Measurements from ENCODE around the gene PRPF19.

GRCh38 chr11:60859616-60860250 lies 46.7 kb downstream of the PRPF19 start:
- TF ChIP-seq RAD21 (IDR thresholded peaks at IDR 0.05; ENCODE audit: low read length), result no peak
- no peak for TF ChIP-seq ZBTB33 (IDR thresholded peaks at IDR 0.05; ENCODE audit: borderline replicate concordance, low read depth)
- no peak for TF ChIP-seq CTCF (IDR thresholded peaks at IDR 0.05)
- TF ChIP-seq POLR2AphosphoS5 (IDR thresholded peaks at IDR 0.05; ENCODE audit: low read depth, low read length), result no peak
- TF ChIP-seq EZH2phosphoT487 (IDR thresholded peaks at IDR 0.05; ENCODE audit: borderline replicate concordance, low read depth), result no peak
- TF ChIP-seq GABPA (IDR thresholded peaks at IDR 0.05; ENCODE audit: low read depth), result no peak
- no peak for TF ChIP-seq USF1 (IDR thresholded peaks at IDR 0.05; ENCODE audit: borderline replicate concordance, low read depth)
- no peak for TF ChIP-seq SIN3A (IDR thresholded peaks at IDR 0.05; ENCODE audit: borderline replicate concordance, low read depth, low read length)
- TF ChIP-seq MAX (IDR thresholded peaks at IDR 0.05; ENCODE audit: low read depth), result no peak
